ENCODE measurements around the gene HACD1.
A peak's percentile ranks its signal among the peaks of the same experiment; 100 is the strongest.
"Not testable (repeated sequence)": the region's sequence is repeated elsewhere in the genome, so short reads cannot be mapped to it uniquely, and the experiment has no call there.

The HACD1 gene

GRCh38 chr10:17643339-17643754 lies 26.2 kb upstream of the HACD1 start:
- DNase-seq (ENCODE audit: low spot score) = peak; percentile 89

GRCh38 chr10:17640331-17640816 lies 23.2 kb upstream of the HACD1 start:
- no peak for DNase-seq (ENCODE audit: low spot score)

- DNase-seq (ENCODE audit: low spot score) = no peak
Observed at GRCh38 chr10:17637869-17638268, 20.7 kb upstream of the HACD1 start.

GRCh38 chr10:17633353-17633752 lies 16.2 kb upstream of the HACD1 start:
- no peak for DNase-seq (ENCODE audit: low spot score)

- DNase-seq (ENCODE audit: low spot score) = not testable (repeated sequence)
Observed at GRCh38 chr10:17632590-17632989, 15.4 kb upstream of the HACD1 start.

- no peak for DNase-seq (ENCODE audit: low spot score)
Observed at GRCh38 chr10:17626656-17627055, 9.5 kb upstream of the HACD1 start.

GRCh38 chr10:17624996-17625395 lies 7.8 kb upstream of the HACD1 start:
- DNase-seq (ENCODE audit: low spot score) = no peak

- no peak for DNase-seq (ENCODE audit: low spot score)
Observed at GRCh38 chr10:17622061-17622460, 4.9 kb upstream of the HACD1 start.

GRCh38 chr10:17616403-17617030 lies 657 bp downstream of the HACD1 start:
- peak; percentile 91 for DNase-seq (ENCODE audit: low spot score)

- no peak for DNase-seq (ENCODE audit: low spot score)
Observed at GRCh38 chr10:17609523-17610079, 7.6 kb downstream of the HACD1 start.

- peak; percentile 58 for DNase-seq (ENCODE audit: low spot score)
Observed at GRCh38 chr10:17607603-17608332, 9.4 kb downstream of the HACD1 start.

- DNase-seq (ENCODE audit: low spot score) = no peak
Observed at GRCh38 chr10:17607060-17607459, 10.1 kb downstream of the HACD1 start.

- no peak for DNase-seq (ENCODE audit: low spot score)
Observed at GRCh38 chr10:17606547-17607040, 10.6 kb downstream of the HACD1 start.

- no peak for DNase-seq (ENCODE audit: low spot score)
Observed at GRCh38 chr10:17605936-17606335, 11.2 kb downstream of the HACD1 start.

GRCh38 chr10:17599089-17599488 lies 18.1 kb downstream of the HACD1 start:
- no peak for DNase-seq (ENCODE audit: low spot score)

GRCh38 chr10:17597386-17597785 lies 19.8 kb downstream of the HACD1 start:
- no peak for DNase-seq (ENCODE audit: low spot score)

GRCh38 chr10:17590969-17591645 lies 26.1 kb downstream of the HACD1 start:
- DNase-seq (ENCODE audit: low spot score) = no peak

- DNase-seq (ENCODE audit: low spot score) = not testable (repeated sequence)
Observed at GRCh38 chr10:17589316-17589715, 27.9 kb downstream of the HACD1 start.

- no peak for DNase-seq (ENCODE audit: low spot score)
Observed at GRCh38 chr10:17588420-17588819, 28.8 kb downstream of the HACD1 start.

- DNase-seq (ENCODE audit: low spot score) = not testable (repeated sequence)
Observed at GRCh38 chr10:17587321-17587720, 29.9 kb downstream of the HACD1 start.

- DNase-seq (ENCODE audit: low spot score) = no peak
Observed at GRCh38 chr10:17586821-17587234, 30.3 kb downstream of the HACD1 start.

GRCh38 chr10:17585016-17585415 lies 32.2 kb downstream of the HACD1 start:
- DNase-seq (ENCODE audit: low spot score) = no peak

Measured in AG20443 (cell line).